Activated effector memory CD4-positive, alpha-beta T cell treated with anti-CD3 and anti-CD28 coated beads, Interleukin-2, amount 50 U/mL, for 16 hours (primary cell): ENCODE data around the gene CHRNA9.

Experiments
- DNase-seq: peaks from one replicate; pipeline ENCODE4 v3.0.0-alpha.2; 2020

Gene CHRNA9

GRCh38 chr4:40310225-40310624, 24.9 kb upstream of the CHRNA9 start:
- DNase-seq = no peak

GRCh38 chr4:40311811-40312346, 23.3 kb upstream of the CHRNA9 start:
- no peak for DNase-seq

GRCh38 chr4:40314951-40315350, 20.2 kb upstream of the CHRNA9 start:
- DNase-seq = no peak

GRCh38 chr4:40316333-40316781, 18.8 kb upstream of the CHRNA9 start:
- peak; percentile 63 for DNase-seq

- DNase-seq = peak; percentile 83
These were observed 18.1 kb upstream of the CHRNA9 start for GRCh38 chr4:40316782-40317635.

- DNase-seq = peak; percentile 47
These were observed 17.0 kb upstream of the CHRNA9 start for GRCh38 chr4:40317916-40318658.

- peak; percentile 2 for DNase-seq
These were observed 13.4 kb upstream of the CHRNA9 start for GRCh38 chr4:40321574-40322275.

GRCh38 chr4:40322811-40323210, 12.3 kb upstream of the CHRNA9 start:
- DNase-seq = no peak

GRCh38 chr4:40323866-40324265, 11.3 kb upstream of the CHRNA9 start:
- DNase-seq = no peak

- peak; percentile 83 for DNase-seq
These were observed 9.6 kb upstream of the CHRNA9 start for GRCh38 chr4:40325406-40326019.

GRCh38 chr4:40327340-40327739, 7.8 kb upstream of the CHRNA9 start:
- DNase-seq = no peak

- no peak for DNase-seq
These were observed 6.8 kb upstream of the CHRNA9 start for GRCh38 chr4:40328383-40328782.

- no peak for DNase-seq
These were observed 5.3 kb upstream of the CHRNA9 start for GRCh38 chr4:40329805-40330204.

- DNase-seq = no peak
These were observed 4.6 kb upstream of the CHRNA9 start for GRCh38 chr4:40330536-40330935.

GRCh38 chr4:40331101-40331745, 3.9 kb upstream of the CHRNA9 start:
- DNase-seq = no peak

GRCh38 chr4:40331961-40332360, 3.2 kb upstream of the CHRNA9 start:
- DNase-seq = no peak

GRCh38 chr4:40333921-40334352, 1.2 kb upstream of the CHRNA9 start:
- no peak for DNase-seq

- no peak for DNase-seq
These were observed 377 bp downstream of the CHRNA9 start for GRCh38 chr4:40335525-40335894.

GRCh38 chr4:40337051-40337450, 1.9 kb downstream of the CHRNA9 start:
- DNase-seq = no peak

- DNase-seq = no peak
These were observed 2.4 kb downstream of the CHRNA9 start for GRCh38 chr4:40337523-40337922.

- no peak for DNase-seq
These were observed 4.9 kb downstream of the CHRNA9 start for GRCh38 chr4:40340030-40340429.

GRCh38 chr4:40347472-40347871, 12.3 kb downstream of the CHRNA9 start:
- no peak for DNase-seq
